Stomach (tissue), 4 donors: ENCODE measurements around the gene C2CD4C.

Source experiments
- EP300 ChIP-seq: sonication (generic); formaldehyde crosslinking; IDR thresholded peaks from one replicate; pipeline ENCODE4 v1.6.1; 2017; ENCODE audit warnings: antibody characterized with exemption
- POLR2A ChIP-seq, 4 donors: fragments of 450-650 bp; IDR thresholded peaks; one replicate each; pipeline ENCODE4 v1.6.1; 2016; ENCODE audit warnings: antibody characterized with exemption in 4 of 4, control low read depth in 2 of 4, mild to moderate bottlenecking in 1 of 4, moderate library complexity in 1 of 4
- POLR2AphosphoS5 ChIP-seq, 3 donors: sonication (generic); formaldehyde crosslinking; IDR thresholded peaks; one replicate each; pipeline ENCODE4 v1.6.1; 2016; ENCODE audit warnings: antibody characterized with exemption in 3 of 3
- TF ChIP-seq, protein P1 (sequence below), 7 experiments: fragments of 450-650 bp in 4 of 7; fragments of 200-600 bp in 3 of 7; sonication (generic) in 3 of 7; IDR thresholded peaks; one replicate each; pipeline ENCODE4 v1.5.1; 2016 to 2019; ENCODE audit warnings: antibody characterized with exemption in 7 of 7, control low read depth in 2 of 7, mild to moderate bottlenecking in 1 of 7

GRCh38 chr19:369256-369655 lies 39.7 kb downstream of the C2CD4C start:
- TF ChIP-seq, protein P1, sequence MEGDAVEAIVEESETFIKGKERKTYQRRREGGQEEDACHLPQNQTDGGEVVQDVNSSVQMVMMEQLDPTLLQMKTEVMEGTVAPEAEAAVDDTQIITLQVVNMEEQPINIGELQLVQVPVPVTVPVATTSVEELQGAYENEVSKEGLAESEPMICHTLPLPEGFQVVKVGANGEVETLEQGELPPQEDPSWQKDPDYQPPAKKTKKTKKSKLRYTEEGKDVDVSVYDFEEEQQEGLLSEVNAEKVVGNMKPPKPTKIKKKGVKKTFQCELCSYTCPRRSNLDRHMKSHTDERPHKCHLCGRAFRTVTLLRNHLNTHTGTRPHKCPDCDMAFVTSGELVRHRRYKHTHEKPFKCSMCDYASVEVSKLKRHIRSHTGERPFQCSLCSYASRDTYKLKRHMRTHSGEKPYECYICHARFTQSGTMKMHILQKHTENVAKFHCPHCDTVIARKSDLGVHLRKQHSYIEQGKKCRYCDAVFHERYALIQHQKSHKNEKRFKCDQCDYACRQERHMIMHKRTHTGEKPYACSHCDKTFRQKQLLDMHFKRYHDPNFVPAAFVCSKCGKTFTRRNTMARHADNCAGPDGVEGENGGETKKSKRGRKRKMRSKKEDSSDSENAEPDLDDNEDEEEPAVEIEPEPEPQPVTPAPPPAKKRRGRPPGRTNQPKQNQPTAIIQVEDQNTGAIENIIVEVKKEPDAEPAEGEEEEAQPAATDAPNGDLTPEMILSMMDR (IDR thresholded peaks at IDR 0.05), result no peak
- no peak for TF ChIP-seq POLR2AphosphoS5 (IDR thresholded peaks at IDR 0.05)
- no peak for TF ChIP-seq POLR2A (IDR thresholded peaks at IDR 0.05)
- no peak for TF ChIP-seq EP300
